Gastrocnemius medialis (tissue), 4 donors: ENCODE results near the gene SDC3. TPM values are rescaled to one million over a fixed set of nuclear protein-coding genes. Genes with fewer than 3 reads are reported as not detected.

Experiments
- ATAC-seq, 2 donors: fragments of 150-250 bp; one replicate each; pipeline ENCODE4 v1.9.1; 2016
- DNase-seq, 2 donors: peaks; one replicate each; pipeline ENCODE4 v3.0.0-alpha.2; 2019
- H3K27ac ChIP-seq, 4 donors: fragments of 200-600 bp; sonication (generic); 1 replicate in 1 of 4; 2 replicates in 3 of 4; pipeline ENCODE4 v1.5.1; 2016 to 2018; ENCODE audit warnings: mild to moderate bottlenecking in 2 of 4, moderate library complexity in 1 of 4
- H3K27me3 ChIP-seq, 3 donors: fragments of 200-600 bp; sonication (generic) in 2 of 3; 1 replicate in 1 of 3; 2 replicates in 2 of 3; pipeline versions ENCODE4 v1.5.1 to v1.6.0; 2016 to 2019; ENCODE audit warnings: mild to moderate bottlenecking in 1 of 3, moderate library complexity in 1 of 3
- H3K36me3 ChIP-seq, 2 donors: fragments of 200-600 bp; sonication (generic) in 1 of 2; one replicate each; pipeline ENCODE4 v1.5.1; 2017 to 2018
- H3K4me1 ChIP-seq, 2 donors: fragments of 200-600 bp; sonication (generic) in 1 of 2; one replicate each; pipeline ENCODE4 v1.5.1; 2016 to 2017; ENCODE audit warnings: mild to moderate bottlenecking in 2 of 2
- H3K4me3 ChIP-seq, 4 donors: fragments of 200-600 bp; sonication (generic) in 3 of 4; 1 replicate in 1 of 4; 2 replicates in 3 of 4; pipeline ENCODE4 v1.5.1; 2016 to 2019; ENCODE audit warnings: mild to moderate bottlenecking in 2 of 4
- H3K9me3 ChIP-seq, 3 donors: fragments of 200-600 bp; sonication (generic) in 2 of 3; 1 replicate in 1 of 3; 2 replicates in 2 of 3; pipeline ENCODE4 v1.5.1; 2016 to 2019
- POLR2A ChIP-seq, 2 donors: fragments of 450-650 bp; IDR thresholded peaks; one replicate each; pipeline ENCODE4 v1.6.1; 2017; ENCODE audit warnings: antibody characterized with exemption in 2 of 2, mild to moderate bottlenecking in 2 of 2, moderate library complexity in 2 of 2
- in situ Hi-C, 4 donors: fragments of 200-750 bp; cut with MboI; loops; one replicate each; pipeline versions ENCODE4 v1.15.0 to v1.8.0; 2017; ENCODE audit warnings: low sequenced_read_pairs in 4 of 4
- intact Hi-C: fragments of 100-400 bp; cut with DNase I; formaldehyde crosslinking; loops from one replicate; pipeline ENCODE4 v1.15.1; 2023; ENCODE audit warnings: low total_unique reads
- total RNA-seq, 4 donors: library from RNA; depleted of rRNA; stranded (reverse); fragments of >200 nt; gene quantifications; one replicate each; pipeline versions ENCODE4 v1.1.0 to v1.2.3, GENCODE V29; 2016
- TF ChIP-seq, protein P1 (sequence below), 5 experiments: fragments of 450-650 bp in 3 of 5; fragments of 200-600 bp in 2 of 5; sonication (generic) in 2 of 5; IDR thresholded peaks in 4 of 5; conservative IDR thresholded peaks in 1 of 5; 1 replicate in 4 of 5; 2 replicates in 1 of 5; pipeline ENCODE4 v1.5.1; 2016 to 2019; ENCODE audit warnings: antibody characterized with exemption in 5 of 5, mild to moderate bottlenecking in 3 of 5, moderate library complexity in 3 of 5

Gene SDC3
- total RNA-seq, 4 donors from 2014 or later, result 2.7 to 5.6 (median 3.0) TPM

DNA sequence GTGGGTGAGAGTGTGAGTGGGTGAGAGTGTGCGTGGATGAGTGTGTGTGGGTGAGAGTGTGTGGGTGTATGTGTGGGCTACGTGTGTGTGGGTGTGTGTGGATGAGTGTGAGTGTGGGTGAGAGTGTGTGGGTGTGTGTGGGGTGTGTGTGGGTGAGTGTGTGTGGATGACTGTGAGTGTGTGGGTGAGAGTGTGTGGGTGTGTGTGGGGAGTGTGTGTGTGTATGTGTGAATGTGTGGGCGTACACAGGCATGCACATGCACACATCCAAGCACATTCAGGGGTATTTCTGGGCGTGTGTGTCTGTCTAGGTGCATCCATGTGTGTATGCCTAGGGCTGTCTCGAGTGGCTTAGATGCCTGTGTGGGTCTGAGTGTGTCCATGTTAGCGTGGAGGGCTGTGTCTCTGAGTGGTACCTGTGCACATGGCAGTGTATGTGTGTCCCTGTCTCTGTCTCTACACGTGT, 14.0 kb downstream of the SDC3 start:
- H3K4me1 ChIP-seq, result no peaks in the 10 kb centered on the region
- no peak for DNase-seq
- ATAC-seq, result no peak
- no peaks in the 10 kb centered on the region for H3K36me3 ChIP-seq
- TF ChIP-seq, protein P1, sequence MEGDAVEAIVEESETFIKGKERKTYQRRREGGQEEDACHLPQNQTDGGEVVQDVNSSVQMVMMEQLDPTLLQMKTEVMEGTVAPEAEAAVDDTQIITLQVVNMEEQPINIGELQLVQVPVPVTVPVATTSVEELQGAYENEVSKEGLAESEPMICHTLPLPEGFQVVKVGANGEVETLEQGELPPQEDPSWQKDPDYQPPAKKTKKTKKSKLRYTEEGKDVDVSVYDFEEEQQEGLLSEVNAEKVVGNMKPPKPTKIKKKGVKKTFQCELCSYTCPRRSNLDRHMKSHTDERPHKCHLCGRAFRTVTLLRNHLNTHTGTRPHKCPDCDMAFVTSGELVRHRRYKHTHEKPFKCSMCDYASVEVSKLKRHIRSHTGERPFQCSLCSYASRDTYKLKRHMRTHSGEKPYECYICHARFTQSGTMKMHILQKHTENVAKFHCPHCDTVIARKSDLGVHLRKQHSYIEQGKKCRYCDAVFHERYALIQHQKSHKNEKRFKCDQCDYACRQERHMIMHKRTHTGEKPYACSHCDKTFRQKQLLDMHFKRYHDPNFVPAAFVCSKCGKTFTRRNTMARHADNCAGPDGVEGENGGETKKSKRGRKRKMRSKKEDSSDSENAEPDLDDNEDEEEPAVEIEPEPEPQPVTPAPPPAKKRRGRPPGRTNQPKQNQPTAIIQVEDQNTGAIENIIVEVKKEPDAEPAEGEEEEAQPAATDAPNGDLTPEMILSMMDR (IDR thresholded peaks at IDR 0.05 in 4 of 5, conservative IDR thresholded peaks at IDR 0.05 in 1 of 5), result no peak
- no peak for TF ChIP-seq POLR2A (IDR thresholded peaks at IDR 0.05)
- in situ Hi-C loops, result no loop called here
- no peaks in the 10 kb centered on the region for H3K27me3 ChIP-seq
- no peak overlapping the region for H3K4me3 ChIP-seq
- H3K9me3 ChIP-seq, result no peaks in the 10 kb centered on the region
- intact Hi-C loops, result no loop called here
- no peak overlapping the region for H3K27ac ChIP-seq

DNA sequence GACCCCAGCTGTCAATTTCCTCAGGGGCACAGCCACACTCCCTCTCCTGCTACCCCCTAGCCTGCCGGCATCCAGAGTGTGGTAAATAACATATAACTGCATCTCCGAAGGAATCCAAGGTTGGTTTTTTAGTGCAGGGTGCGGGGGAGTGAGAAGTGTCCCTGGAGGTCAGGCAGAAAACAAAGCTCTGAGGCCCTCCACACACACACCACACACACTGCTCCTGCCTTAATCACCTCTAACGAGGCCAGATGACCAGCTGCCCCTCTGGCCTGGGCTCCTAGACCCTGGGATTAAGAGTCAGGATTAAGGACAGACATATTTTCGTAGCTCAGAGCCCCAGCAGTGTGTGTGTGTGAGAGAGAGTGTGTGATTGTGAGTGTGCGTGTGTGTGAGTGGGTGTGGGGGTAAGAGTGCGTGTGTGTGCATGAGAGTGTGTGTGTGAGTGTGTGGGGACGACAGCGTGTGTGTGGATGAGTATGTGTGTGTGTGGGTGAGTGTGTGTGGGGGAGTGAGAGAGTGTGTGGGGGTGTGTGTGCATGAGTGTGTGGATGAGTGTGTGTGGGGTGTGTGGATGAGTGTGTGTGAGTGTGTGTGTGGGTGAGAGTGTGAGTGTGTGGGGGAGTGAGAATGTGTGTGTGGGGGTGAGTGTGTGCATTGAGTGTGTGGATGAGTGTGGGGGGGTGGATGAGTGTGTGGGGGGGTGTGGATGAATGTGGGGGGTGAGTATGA, 14.6 kb downstream of the SDC3 start:
- intact Hi-C loops (no loop called here), in situ Hi-C loops (no loop called here)
- H3K27ac ChIP-seq, result no peak overlapping the region
- no peak overlapping the region for H3K4me3 ChIP-seq
- TF ChIP-seq, protein P1 (IDR thresholded peaks at IDR 0.05 in 4 of 5, conservative IDR thresholded peaks at IDR 0.05 in 1 of 5), result no peak
- no peak for TF ChIP-seq POLR2A (IDR thresholded peaks at IDR 0.05)
- DNase-seq, result no peak
- H3K36me3 ChIP-seq, result no peaks in the 10 kb centered on the region
- no peaks in the 10 kb centered on the region for H3K9me3 ChIP-seq
- no peak for ATAC-seq
- no peaks in the 10 kb centered on the region for H3K27me3 ChIP-seq
- peaks cover under 1 to 1% of the 10 kb centered on the region in 2 donors for H3K4me1 ChIP-seq

DNA sequence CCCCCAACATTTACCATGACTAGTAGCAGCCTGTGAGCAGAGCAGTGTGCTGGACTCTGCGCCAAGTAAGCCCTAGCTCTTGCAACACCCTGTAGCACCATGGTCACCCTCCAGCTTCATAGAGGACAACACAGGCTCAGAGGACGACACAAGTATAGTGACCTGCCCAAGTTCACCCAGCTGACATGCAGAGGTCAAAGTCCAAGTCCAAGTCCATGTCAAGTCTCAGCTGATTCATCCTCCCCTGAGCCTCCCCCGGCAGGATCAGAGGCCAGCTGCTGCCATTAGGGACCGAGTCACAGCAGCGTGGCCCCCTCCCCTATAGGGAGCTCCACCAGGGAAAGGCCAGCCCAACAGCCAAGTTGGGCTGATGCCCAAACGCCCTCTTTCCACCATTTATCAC, 15.9 kb downstream of the SDC3 start:
- no peak overlapping the region for H3K27ac ChIP-seq
- ATAC-seq (no peak), DNase-seq (no peak)
- in situ Hi-C loops, result no loop called here
- H3K4me3 ChIP-seq, result no peak overlapping the region
- intact Hi-C loops, result no loop called here
- H3K4me1 ChIP-seq, result peaks cover 7 to 13% of the 10 kb centered on the region in 2 donors
- no peaks in the 10 kb centered on the region for H3K27me3 ChIP-seq
- no peak for TF ChIP-seq POLR2A (IDR thresholded peaks at IDR 0.05)
- TF ChIP-seq, protein P1 (IDR thresholded peaks at IDR 0.05 in 4 of 5, conservative IDR thresholded peaks at IDR 0.05 in 1 of 5), result no peak
- H3K36me3 ChIP-seq, result no peaks in the 10 kb centered on the region
- H3K9me3 ChIP-seq, result no peaks in the 10 kb centered on the region

DNA sequence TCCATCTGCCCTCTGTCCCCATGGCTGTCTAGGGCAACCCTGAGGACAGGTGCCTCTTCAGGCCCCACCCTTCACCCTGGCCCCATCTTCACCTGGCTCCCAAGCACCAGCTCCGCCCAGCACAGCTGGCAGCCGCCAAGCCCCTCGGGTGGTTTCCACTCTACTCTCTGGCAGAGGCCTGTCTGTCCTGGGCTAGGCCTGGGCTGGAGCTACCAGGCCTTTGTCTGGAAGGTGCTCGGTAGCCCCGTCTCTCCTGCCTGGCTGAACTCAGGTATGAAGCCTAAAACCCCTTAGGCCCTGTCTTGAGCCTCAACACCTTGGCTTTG, 17.4 kb downstream of the SDC3 start:
- no peak overlapping the region for H3K4me3 ChIP-seq
- TF ChIP-seq POLR2A (IDR thresholded peaks at IDR 0.05), result no peak
- DNase-seq (no peak), ATAC-seq (no peak)
- H3K36me3 ChIP-seq, result no peaks in the 10 kb centered on the region
- no peaks in the 10 kb centered on the region for H3K27me3 ChIP-seq
- no peaks in the 10 kb centered on the region for H3K9me3 ChIP-seq
- in situ Hi-C loops, result no loop called here
- no peak overlapping the region for H3K27ac ChIP-seq
- intact Hi-C loops, result no loop called here
- peaks cover 7 to 15% of the 10 kb centered on the region in 2 donors for H3K4me1 ChIP-seq

DNA sequence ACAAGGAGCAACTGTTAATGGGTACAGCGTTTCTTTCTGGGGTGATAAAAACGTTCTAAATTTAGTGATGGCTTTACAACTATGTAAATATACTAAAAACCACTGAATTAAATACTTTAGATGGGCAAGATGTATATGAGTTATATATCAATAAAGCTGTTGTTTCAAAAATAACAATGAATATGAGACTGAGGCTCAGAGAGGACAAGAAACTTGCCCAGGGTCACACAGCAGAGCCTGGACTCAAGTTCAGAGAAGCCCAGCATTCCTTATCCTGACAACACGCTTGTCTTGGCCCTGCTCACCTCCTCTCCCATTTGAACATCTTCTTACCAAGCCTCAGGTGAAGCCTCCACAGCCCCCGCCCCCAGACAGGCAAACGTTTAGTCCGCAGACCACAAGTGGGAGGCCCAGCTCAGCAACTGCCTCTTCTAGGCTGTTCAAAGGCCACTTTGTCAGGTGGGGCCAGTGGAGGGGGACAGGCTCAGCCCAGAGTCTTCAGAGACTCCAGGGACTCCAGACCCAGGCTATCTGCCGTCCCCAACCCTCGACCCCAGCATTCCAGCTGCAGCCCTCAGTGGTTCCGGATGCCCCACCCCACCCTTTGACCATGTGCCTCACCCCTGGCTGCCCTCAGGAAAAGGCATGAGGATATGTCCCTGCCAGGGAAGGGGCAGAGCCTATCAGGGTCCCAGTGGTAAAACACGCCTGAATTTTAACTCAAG, 17.9 kb downstream of the SDC3 start:
- no peak for DNase-seq
- no peak overlapping the region for H3K27ac ChIP-seq
- in situ Hi-C loops (no loop called here), intact Hi-C loops (no loop called here)
- H3K36me3 ChIP-seq, result no peaks in the 10 kb centered on the region
- no peak overlapping the region for H3K4me3 ChIP-seq
- H3K9me3 ChIP-seq, result no peaks in the 10 kb centered on the region
- H3K27me3 ChIP-seq, result no peaks in the 10 kb centered on the region
- no peak for TF ChIP-seq POLR2A (IDR thresholded peaks at IDR 0.05)
- TF ChIP-seq, protein P1 (IDR thresholded peaks at IDR 0.05 in 4 of 5, conservative IDR thresholded peaks at IDR 0.05 in 1 of 5), result no peak
- H3K4me1 ChIP-seq, result peaks cover 7 to 15% of the 10 kb centered on the region in 2 donors
- ATAC-seq, result no peak
